Skeletal muscle tissue (tissue), 4 donors: ENCODE results near the gene TPTE. TPM values are rescaled to one million over a fixed set of nuclear protein-coding genes. Genes with fewer than 3 reads are reported as not detected.
"Not testable (repeated sequence)": the region's sequence is repeated elsewhere in the genome, so short reads cannot be mapped to it uniquely, and the experiment has no call there.

ENCODE experiments used
- H3K27ac ChIP-seq: one replicate; pipeline ENCODE4 v1.7.0; 2013; ENCODE audit warnings: mild to moderate bottlenecking, low read depth, low read length, inconsistent platforms
- H3K27me3 ChIP-seq, 3 donors: one replicate each; pipeline ENCODE4 v1.7.0; 2013; ENCODE audit warnings: low read length in 3 of 3; ENCODE audit not compliant: control insufficient read depth in 3 of 3, insufficient read depth in 3 of 3
- H3K36me3 ChIP-seq, 3 donors: one replicate each; pipeline ENCODE4 v1.7.0; 2013; ENCODE audit warnings: low read length in 3 of 3; ENCODE audit not compliant: control insufficient read depth in 3 of 3, insufficient read depth in 3 of 3
- H3K4me1 ChIP-seq, 3 donors: one replicate each; pipeline ENCODE4 v1.7.0; 2013; ENCODE audit warnings: low read length in 3 of 3, mild to moderate bottlenecking in 3 of 3; ENCODE audit not compliant: control insufficient read depth in 3 of 3, insufficient read depth in 3 of 3
- H3K4me3 ChIP-seq, 3 donors: one replicate each; pipeline ENCODE4 v1.7.0; 2013; ENCODE audit warnings: low read length in 3 of 3
- H3K9ac ChIP-seq, 3 donors: one replicate each; pipeline ENCODE4 v1.7.0; 2013; ENCODE audit warnings: low read length in 3 of 3, mild to moderate bottlenecking in 3 of 3, moderate library complexity in 2 of 3, low read depth in 1 of 3
- H3K9me3 ChIP-seq, 3 donors: one replicate each; pipeline ENCODE4 v1.7.0; 2013; ENCODE audit warnings: low read length in 3 of 3; ENCODE audit not compliant: control insufficient read depth in 3 of 3
- total RNA-seq: library from RNA; depleted of rRNA; stranded (reverse); fragments of >200 nt; gene quantifications from one replicate; pipeline ENCODE4 v1.2.3, GENCODE V29; 2014
- donor health status: Osteomylitis.

Gene TPTE
- total RNA-seq, 1 donor from 2014 or later: not detected

GRCh38 chr21:10539956-10540355, 18.6 kb downstream of the TPTE start:
- Histone ChIP-seq H3K4me1 (no peaks in the 10 kb centered on the region), H3K9me3 (peaks cover 0 to 6% (median 6%) of the 10 kb centered on the region in 3 donors), H3K27ac (no peak overlapping the region), H3K27me3 (no peaks in the 10 kb centered on the region), H3K9ac (no peak overlapping the region), H3K4me3 (no peak overlapping the region), H3K36me3 (no peaks in the 10 kb centered on the region)

GRCh38 chr21:10544376-10544775, 23.0 kb downstream of the TPTE start:
- H3K36me3 ChIP-seq, H3K9ac ChIP-seq, H3K4me3 ChIP-seq, H3K9me3 ChIP-seq, H3K27me3 ChIP-seq, H3K4me1 ChIP-seq, H3K27ac ChIP-seq: not testable (repeated sequence)

- H3K4me3 ChIP-seq, H3K27ac ChIP-seq, H3K27me3 ChIP-seq, H3K36me3 ChIP-seq, H3K4me1 ChIP-seq, H3K9me3 ChIP-seq, H3K9ac ChIP-seq: not testable (repeated sequence)
Measured at GRCh38 chr21:10547868-10548267, 26.5 kb downstream of the TPTE start.

GRCh38 chr21:10548331-10548954, 27.1 kb downstream of the TPTE start:
- H3K4me1 ChIP-seq, H3K27ac ChIP-seq, H3K36me3 ChIP-seq, H3K9ac ChIP-seq, H3K27me3 ChIP-seq, H3K9me3 ChIP-seq, H3K4me3 ChIP-seq: not testable (repeated sequence)

- not testable (repeated sequence) for H3K27ac ChIP-seq, H3K36me3 ChIP-seq, H3K9ac ChIP-seq, H3K27me3 ChIP-seq, H3K9me3 ChIP-seq, H3K4me1 ChIP-seq, H3K4me3 ChIP-seq
Measured at GRCh38 chr21:10570803-10571202, 49.4 kb downstream of the TPTE start.

GRCh38 chr21:10574531-10575310, 53.3 kb downstream of the TPTE start:
- not testable (repeated sequence) for H3K27me3 ChIP-seq, H3K9ac ChIP-seq, H3K4me1 ChIP-seq, H3K27ac ChIP-seq, H3K9me3 ChIP-seq, H3K36me3 ChIP-seq, H3K4me3 ChIP-seq

GRCh38 chr21:10575311-10575667, 53.9 kb downstream of the TPTE start:
- H3K36me3 ChIP-seq: no peaks in the 10 kb centered on the region
- H3K27ac ChIP-seq: no peak overlapping the region
- no peak overlapping the region for H3K9ac ChIP-seq
- H3K9me3 ChIP-seq: peaks cover 2 to 7% (median 6%) of the 10 kb centered on the region in 3 donors
- H3K4me1 ChIP-seq: no peaks in the 10 kb centered on the region
- no peaks in the 10 kb centered on the region for H3K27me3 ChIP-seq
- H3K4me3 ChIP-seq: no peak overlapping the region

- not testable (repeated sequence) for H3K27me3 ChIP-seq, H3K27ac ChIP-seq
Measured at GRCh38 chr21:10578910-10579309, 57.5 kb downstream of the TPTE start.

GRCh38 chr21:10589115-10589514, 67.7 kb downstream of the TPTE start:
- not testable (repeated sequence) for H3K9ac ChIP-seq, H3K9me3 ChIP-seq

More at GRCh38 chr21:10578910-10579309, 57.5 kb downstream of the TPTE start:
- not testable (repeated sequence) for H3K9ac ChIP-seq, H3K4me3 ChIP-seq, H3K4me1 ChIP-seq, H3K36me3 ChIP-seq, H3K9me3 ChIP-seq

GRCh38 chr21:10607074-10607473, 85.7 kb downstream of the TPTE start:
- H3K9me3 ChIP-seq, H3K27me3 ChIP-seq, H3K4me1 ChIP-seq, H3K9ac ChIP-seq, H3K27ac ChIP-seq, H3K4me3 ChIP-seq, H3K36me3 ChIP-seq: not testable (repeated sequence)

More at GRCh38 chr21:10589115-10589514, 67.7 kb downstream of the TPTE start:
- H3K36me3 ChIP-seq, H3K4me1 ChIP-seq, H3K27me3 ChIP-seq, H3K4me3 ChIP-seq, H3K27ac ChIP-seq: not testable (repeated sequence)
